Tibial nerve (tissue), 4 donors: ENCODE data around the gene RALGDS.

Experiments used
- CTCF ChIP-seq, 5 experiments: fragments of 200-600 bp in 3 of 5; fragments of 450-650 bp in 2 of 5; sonication (generic) in 3 of 5; IDR thresholded peaks; one replicate each; pipeline ENCODE4 v1.5.1; 2016 to 2019; ENCODE audit warnings: antibody characterized with exemption in 5 of 5, mild to moderate bottlenecking in 3 of 5, moderate library complexity in 2 of 5
- EP300 ChIP-seq, 2 donors: sonication (generic); formaldehyde crosslinking; IDR thresholded peaks; one replicate each; pipeline ENCODE4 v1.6.1; 2017; ENCODE audit warnings: antibody characterized with exemption in 2 of 2, mild to moderate bottlenecking in 1 of 2
- POLR2A ChIP-seq, 2 donors: fragments of 450-650 bp; IDR thresholded peaks; one replicate each; pipeline ENCODE4 v1.6.1; 2017; ENCODE audit warnings: antibody characterized with exemption in 2 of 2, mild to moderate bottlenecking in 2 of 2, moderate library complexity in 2 of 2

GRCh38 chr9:133054194-133054890 is 66.7 kb downstream of the RALGDS start:
- TF ChIP-seq CTCF (IDR thresholded peaks at IDR 0.05) (no peak), POLR2A (IDR thresholded peaks at IDR 0.05) (no peak), EP300 (IDR thresholded peaks at IDR 0.05) (no peak)
